ENCODE measurements around the gene PARM1.

PARM1 gene

GRCh38 chr4:74932832-74933561, at the start of gene PARM1:
TSS of gene PARM1 (plus strand) at chr4:74933116. CDS start at chr4:74933328, 212 bp downstream.
- DNase-seq, result peak in 13 of 14 donors; percentile 15 to 87 (median 65)

DNA sequence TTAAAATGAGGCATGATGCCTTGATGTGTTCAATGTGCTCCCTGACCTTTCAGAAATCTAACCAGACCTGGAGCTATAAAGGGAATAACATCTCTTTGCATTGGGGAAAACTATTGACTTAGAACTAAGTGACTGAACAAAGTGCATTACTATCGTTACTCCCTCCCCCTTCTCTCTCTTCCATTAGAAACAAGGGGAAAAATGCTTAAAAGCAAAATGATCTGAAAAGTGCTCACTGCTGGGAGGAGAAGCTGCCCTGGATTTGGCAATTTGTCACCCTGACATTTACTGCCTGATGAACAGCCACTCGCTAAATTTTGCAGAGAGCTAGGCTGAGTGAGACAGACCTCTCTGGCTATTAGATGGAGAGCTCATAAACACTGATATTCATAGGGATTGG, 48.6 kb upstream of the PARM1 start:
- DNase-seq, result no peak

GRCh38 chr4:74886484-74886883, 46.4 kb upstream of the PARM1 start:
- DNase-seq, result no peak

- DNase-seq, result no peak
Measured at GRCh38 chr4:74890341-74890740, 42.6 kb upstream of the PARM1 start.

DNA sequence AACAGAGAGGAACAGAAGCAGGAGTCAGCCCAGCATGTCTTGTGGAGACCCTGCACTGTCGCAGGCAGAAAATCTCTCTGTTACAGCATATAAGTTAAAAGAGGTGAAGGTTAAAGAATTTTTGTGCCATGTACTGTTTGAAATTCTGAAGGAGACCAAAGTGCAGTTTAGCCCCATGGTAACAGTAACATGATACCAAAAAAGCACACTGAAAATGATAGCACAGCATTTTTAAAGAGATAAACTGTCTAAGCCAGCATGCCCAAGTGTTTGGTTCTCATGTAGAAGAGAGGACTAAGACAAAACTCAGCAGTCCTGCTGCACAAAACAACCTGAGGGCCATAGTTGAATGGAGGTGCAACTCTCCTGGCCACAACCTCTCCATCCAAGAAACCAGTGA, 41.9 kb upstream of the PARM1 start:
- no peak for DNase-seq

GRCh38 chr4:74893171-74893570, 39.7 kb upstream of the PARM1 start:
- no peak for DNase-seq

- DNase-seq, result no peak
Measured at GRCh38 chr4:74896595-74896994, 36.3 kb upstream of the PARM1 start.

DNA sequence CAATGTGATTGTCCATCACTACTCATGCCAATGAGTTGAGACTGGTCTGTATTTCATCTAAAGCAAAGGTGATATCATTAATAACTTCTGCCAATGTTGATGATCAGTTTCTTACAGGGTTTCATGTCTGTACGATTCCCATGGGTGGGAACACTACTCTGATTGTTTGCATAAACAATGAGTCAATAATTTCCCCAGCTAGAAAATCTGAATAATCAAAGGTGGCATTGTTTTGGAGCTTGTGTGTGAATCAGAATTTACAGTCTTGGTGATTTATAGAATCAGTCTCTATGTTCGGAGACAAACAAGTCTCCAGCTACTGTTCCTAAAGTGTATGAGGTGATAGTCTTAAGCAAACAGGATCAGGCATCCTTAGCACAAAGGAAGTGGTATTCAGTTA, 35.5 kb upstream of the PARM1 start:
- no peak for DNase-seq

DNA sequence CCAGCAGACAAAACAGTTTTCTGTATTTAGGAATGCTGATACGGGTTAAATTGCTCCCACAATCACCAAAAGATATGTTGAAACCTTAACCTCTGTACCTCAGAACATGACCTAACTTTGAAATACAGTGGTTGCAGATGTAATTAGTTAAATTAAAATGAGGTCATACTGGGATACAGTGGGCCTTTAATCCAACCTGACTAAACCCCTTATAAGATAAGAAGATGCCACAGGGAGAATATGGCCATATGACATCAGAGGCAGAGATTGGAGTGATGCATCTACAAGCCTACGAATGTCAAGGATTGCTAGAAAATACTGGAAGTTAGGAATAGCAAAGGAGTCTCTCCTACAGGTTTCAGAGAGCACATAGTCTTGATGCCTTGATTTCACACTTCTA, 32.1 kb upstream of the PARM1 start:
- DNase-seq, result no peak

- DNase-seq, result no peak
Measured at GRCh38 chr4:74904509-74905065, 28.3 kb upstream of the PARM1 start.

DNA sequence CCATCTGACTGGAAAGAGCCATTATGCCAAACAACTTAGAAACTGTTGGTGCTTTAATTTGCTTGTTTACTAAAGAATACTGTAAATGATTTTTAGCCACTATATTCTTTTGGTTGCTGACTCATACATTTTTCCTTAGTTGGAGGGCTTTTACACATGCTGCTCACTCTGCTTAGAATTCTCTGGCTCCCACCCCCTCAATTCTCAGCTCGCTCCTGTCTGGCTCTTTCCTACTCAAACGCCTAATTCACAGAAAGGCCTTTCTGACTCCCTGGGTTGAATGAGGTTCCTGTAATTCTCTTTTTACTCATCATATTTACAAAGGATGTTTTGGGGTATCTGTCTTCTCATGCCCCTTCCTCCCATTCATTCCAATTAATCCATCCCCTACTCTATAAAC, 26.1 kb upstream of the PARM1 start:
- DNase-seq, result no peak

GRCh38 chr4:74919783-74920182, 13.1 kb upstream of the PARM1 start:
- no peak for DNase-seq

DNA sequence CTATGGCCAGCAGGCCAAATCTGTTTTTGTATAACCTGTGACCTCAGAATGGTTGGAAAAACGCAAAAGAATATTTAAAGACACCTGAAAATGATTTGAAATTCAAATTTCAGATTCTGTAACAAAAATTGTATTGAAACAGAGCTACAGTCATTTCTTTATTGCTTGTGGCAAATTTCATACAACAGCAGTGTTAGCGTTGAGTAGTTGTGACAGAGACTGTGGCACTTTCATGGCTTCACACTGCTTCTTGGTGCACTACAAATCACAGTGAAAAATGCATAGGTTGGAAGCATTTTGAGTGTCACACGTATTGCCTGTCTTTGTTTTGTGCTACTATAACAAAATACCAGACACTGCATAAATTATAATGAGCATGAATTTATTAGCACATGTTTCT, 12.2 kb upstream of the PARM1 start:
- DNase-seq, result no peak

DNA sequence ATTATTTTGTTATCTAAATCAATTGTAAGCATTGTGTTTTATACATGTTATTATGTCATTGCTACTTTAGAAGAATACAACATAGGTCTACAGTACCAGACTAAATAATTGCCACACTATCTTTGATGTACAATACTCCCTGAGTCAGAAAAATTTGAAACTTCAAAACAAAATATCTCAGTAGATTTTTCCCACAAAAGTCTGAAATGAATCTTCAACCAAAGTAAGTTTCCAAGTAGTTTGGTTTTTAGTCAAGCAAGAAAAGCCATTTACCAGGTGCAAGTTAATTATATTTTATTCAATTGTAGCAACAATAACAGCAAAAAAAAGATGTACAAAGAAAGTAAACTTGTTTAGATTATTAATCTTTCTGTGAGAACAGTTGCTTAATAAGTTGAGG, 11.4 kb upstream of the PARM1 start:
- DNase-seq, result no peak

GRCh38 chr4:74926007-74926406, 6.9 kb upstream of the PARM1 start:
- no peak for DNase-seq

DNA sequence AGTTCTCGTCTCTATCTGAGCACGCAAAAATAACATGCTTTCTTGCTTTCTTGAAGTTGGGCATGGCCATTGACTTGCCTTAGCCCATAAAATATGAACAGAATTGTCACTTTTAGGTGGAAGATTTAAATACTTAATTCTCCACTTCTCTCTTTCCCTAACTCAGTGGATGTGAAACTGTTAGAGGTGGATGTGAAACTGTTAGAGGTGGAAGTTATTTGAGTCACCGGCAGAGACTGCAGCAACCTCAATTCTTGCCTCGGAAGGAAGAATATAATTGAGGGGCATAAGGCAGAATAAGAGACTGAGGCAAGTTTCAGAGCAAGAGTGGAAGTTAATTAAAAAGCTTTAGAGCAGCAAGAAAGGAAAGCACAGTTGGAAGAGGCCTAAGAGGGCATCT, 2.8 kb upstream of the PARM1 start:
- DNase-seq, result no peak

- DNase-seq, result no peak
Measured at GRCh38 chr4:74931376-74931775, 1.5 kb upstream of the PARM1 start.

DNA sequence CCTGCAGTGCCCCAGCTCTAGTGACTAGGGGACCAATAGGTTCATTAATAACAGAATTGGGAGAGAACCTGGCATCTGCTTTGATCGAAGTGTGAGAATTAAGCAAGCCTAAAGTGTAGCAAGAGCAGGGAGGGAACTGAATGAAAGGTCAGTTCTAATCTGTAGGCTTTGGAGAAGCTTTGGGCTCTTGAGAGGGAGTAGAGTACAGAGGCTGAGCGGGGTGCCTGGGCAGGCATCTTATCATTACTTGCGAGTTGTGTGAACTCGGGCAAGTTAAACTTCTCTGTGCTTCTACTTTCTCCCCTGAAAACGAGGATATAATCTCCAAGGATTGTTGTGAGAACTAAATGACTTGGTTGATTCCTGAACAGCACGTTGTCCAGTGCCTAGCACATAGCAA, 906 bp upstream of the PARM1 start:
- DNase-seq, result no peak

GRCh38 chr4:74933562-74934015, 673 bp downstream of the PARM1 start:
- DNase-seq, result peak in 4 of 14 donors; percentile 14 to 30 (median 22)

GRCh38 chr4:74934016-74934831, 1.3 kb downstream of the PARM1 start:
- DNase-seq, result peak in 6 of 14 donors; percentile 1 to 39 (median 14)

GRCh38 chr4:74934888-74935287, 2.0 kb downstream of the PARM1 start:
- DNase-seq, result no peak

- no peak for DNase-seq
Measured at GRCh38 chr4:74941123-74941522, 8.2 kb downstream of the PARM1 start.

- DNase-seq, result no peak
Measured at GRCh38 chr4:74942251-74942917, 9.5 kb downstream of the PARM1 start.

Measured in C1 segment of cervical spinal cord (tissue), 14 donors.